LNCaP clone FGC (cell line): ENCODE measurements around the gene RGS14.

Source experiments
- DNase-seq: peaks from one replicate; pipeline ENCODE4 v3.0.0-alpha.2; 2011; ENCODE audit warnings: low read depth
- H3K4me3 ChIP-seq: 2 replicates; pipeline ENCODE4 v1.5.1; 2011; ENCODE audit warnings: mild to moderate bottlenecking, low read depth, low read length, control low read depth
- CTCF ChIP-seq: IDR thresholded peaks from 2 replicates; pipeline ENCODE4 v1.5.1; 2012; ENCODE audit warnings: mild to moderate bottlenecking; ENCODE audit not compliant: control insufficient read depth, insufficient read depth; ENCODE audit errors: extremely low read depth

RGS14 gene

GRCh38 chr5:177343777-177344176, 13.9 kb upstream of the RGS14 start:
- no peak for DNase-seq
- no peak for TF ChIP-seq CTCF
- H3K4me3 ChIP-seq, result no peak overlapping the region

GRCh38 chr5:177344891-177345290, 12.8 kb upstream of the RGS14 start:
- H3K4me3 ChIP-seq, result no peak overlapping the region
- no peak for TF ChIP-seq CTCF

GRCh38 chr5:177346820-177347219, 10.9 kb upstream of the RGS14 start:
- DNase-seq, result no peak
- TF ChIP-seq CTCF, result no peak
- H3K4me3 ChIP-seq, result no peak overlapping the region

More at GRCh38 chr5:177344891-177345290, 12.8 kb upstream of the RGS14 start:
- no peak for DNase-seq

GRCh38 chr5:177347699-177348098, 10.0 kb upstream of the RGS14 start:
- DNase-seq, result no peak
- H3K4me3 ChIP-seq, result no peak overlapping the region
- no peak for TF ChIP-seq CTCF

GRCh38 chr5:177349362-177349647, 8.4 kb upstream of the RGS14 start:
- no peak for TF ChIP-seq CTCF
- no peak overlapping the region for H3K4me3 ChIP-seq
- DNase-seq, result no peak

- DNase-seq, result no peak
- H3K4me3 ChIP-seq, result peak overlapping the region; percentile 95; the same call in 1 of the 2 replicates
- TF ChIP-seq CTCF, result no peak
Measured at GRCh38 chr5:177349762-177350161, 8.0 kb upstream of the RGS14 start.

- DNase-seq, result no peak
- no peak for TF ChIP-seq CTCF
- H3K4me3 ChIP-seq, result peak overlapping the region; percentile 95
Measured at GRCh38 chr5:177350776-177351391, 6.8 kb upstream of the RGS14 start.
